Calu3 (cell line): Measurements from ENCODE around the gene GRM7. TPM values are rescaled to one million over a fixed set of nuclear protein-coding genes. Genes with fewer than 3 reads are reported as not detected.

Experiments used
- BruUV-seq: library from RNA; stranded (reverse); fragments of 400-500 nt; replicated peaks from 2 replicates; lab custom pipeline; 2021; lab: Mats Ljungman, UMichigan
- CTCF ChIA-PET: fragments of 300-600 bp; sonication (Branson Sonifier 250); formaldehyde crosslinking; loops from one replicate; lab custom pipeline; 2022; ENCODE audit warnings: antibody characterized with exemption; lab: Charles Lee
- DNase-seq: peaks from one replicate; pipeline ENCODE4 v3.0.0; 2022
- H3K27ac Mint-ChIP-seq: one replicate; pipeline ENCODE4 v1.8.0; 2022; ENCODE audit warnings: mixed read lengths; ENCODE audit not compliant: unreplicated experiment
- H3K27me3 Mint-ChIP-seq: one replicate; pipeline ENCODE4 v1.8.0; 2022; ENCODE audit warnings: mixed read lengths; ENCODE audit not compliant: unreplicated experiment
- H3K36me3 Mint-ChIP-seq: one replicate; pipeline ENCODE4 v1.8.0; 2022; ENCODE audit warnings: mild to moderate bottlenecking, moderate library complexity, mixed read lengths; ENCODE audit not compliant: insufficient read depth, unreplicated experiment
- H3K4me1 Mint-ChIP-seq: one replicate; pipeline ENCODE4 v1.8.0; 2022; ENCODE audit warnings: mild to moderate bottlenecking, low read depth, mixed read lengths; ENCODE audit not compliant: unreplicated experiment
- H3K4me3 Mint-ChIP-seq: one replicate; pipeline ENCODE4 v1.8.0; 2022; ENCODE audit warnings: mild to moderate bottlenecking, low read depth, moderate library complexity, mixed read lengths; ENCODE audit not compliant: unreplicated experiment
- H3K9me3 Mint-ChIP-seq: one replicate; pipeline ENCODE4 v1.8.0; 2022; ENCODE audit warnings: low read depth, mixed read lengths; ENCODE audit not compliant: unreplicated experiment
- CTCF ChIP-seq: fragments of 200-600 bp; IDR thresholded peaks from one replicate; pipeline ENCODE4 v1.8.0; 2022; ENCODE audit warnings: antibody characterized with exemption; ENCODE audit not compliant: unreplicated experiment
- intact Hi-C: fragments of 100-400 bp; cut with micrococcal nuclease; formaldehyde crosslinking; loops from one replicate; pipeline ENCODE4 v1.10.0; 2022; ENCODE audit not compliant: unreplicated experiment
- total RNA-seq: library from RNA; stranded (reverse); gene quantifications from 2 replicates; pipeline ENCODE4 v1.2.3, GENCODE V29; 2022

The GRM7 gene
- total RNA-seq, 1 experiment from 2014 or later, result not detected

- no TSS peak for BruUV-seq
- Mint-ChIP-seq H3K36me3 (no peaks in the 10 kb centered on the region), H3K27me3 (no peaks in the 10 kb centered on the region), H3K4me1 (no peaks in the 10 kb centered on the region), H3K4me3 (no peak overlapping the region), H3K9me3 (peaks cover 2% of the 10 kb centered on the region), H3K27ac (no peak overlapping the region)
- CTCF ChIA-PET, result no interaction called here
- TF ChIP-seq CTCF, result no peak
- DNase-seq, result no peak
- intact Hi-C loops, result no loop called here
Observed at GRCh38 chr3:7588236-7588635, 727.3 kb downstream of the GRM7 start.

- no peak overlapping the region for H3K4me3 Mint-ChIP-seq
- CTCF ChIA-PET, result no interaction called here
- no peak for TF ChIP-seq CTCF
- intact Hi-C loops, result no loop called here
- no peak for DNase-seq
- no TSS peak for BruUV-seq
- H3K36me3 Mint-ChIP-seq, result no peaks in the 10 kb centered on the region
- no peak overlapping the region for H3K27ac Mint-ChIP-seq
- peaks cover 2% of the 10 kb centered on the region for H3K9me3 Mint-ChIP-seq
- no peaks in the 10 kb centered on the region for H3K4me1 Mint-ChIP-seq
- no peaks in the 10 kb centered on the region for H3K27me3 Mint-ChIP-seq
Observed at GRCh38 chr3:7589526-7589925, 728.6 kb downstream of the GRM7 start.

- Mint-ChIP-seq H3K27ac (no peak overlapping the region), H3K9me3 (peaks cover 3% of the 10 kb centered on the region), H3K4me3 (no peak overlapping the region), H3K4me1 (no peaks in the 10 kb centered on the region), H3K27me3 (no peaks in the 10 kb centered on the region), H3K36me3 (no peaks in the 10 kb centered on the region)
- CTCF ChIA-PET, result no interaction called here
- no TSS peak for BruUV-seq
- no peak for DNase-seq
- no peak for TF ChIP-seq CTCF
- intact Hi-C loops, result no loop called here
Observed at GRCh38 chr3:7602297-7602696, 741.4 kb downstream of the GRM7 start.

- no TSS peak for BruUV-seq
- CTCF ChIA-PET, result interaction anchor here (0.6 kb wide), 1 partner anchor 397 kb away, joined by 4 read pairs; no protein-coding TSS in a partner anchor
- DNase-seq, result no peak
- TF ChIP-seq CTCF, result no peak
- Mint-ChIP-seq H3K9me3 (peaks cover 4% of the 10 kb centered on the region), H3K4me1 (no peaks in the 10 kb centered on the region), H3K4me3 (no peak overlapping the region), H3K27me3 (no peaks in the 10 kb centered on the region), H3K27ac (no peak overlapping the region), H3K36me3 (no peaks in the 10 kb centered on the region)
- intact Hi-C loops, result no loop called here
Observed at GRCh38 chr3:7607083-7607482, 746.2 kb downstream of the GRM7 start.
